Activated CD4-positive, alpha-beta T cell treated with anti-CD3 and anti-CD28 coated beads, Interleukin-2, amount 10 ng/mL, durations not matched to agents 7 days and 5 days (primary cell): Measurements from ENCODE around the gene NVL. TPM values are rescaled to one million over a fixed set of nuclear protein-coding genes. Genes with fewer than 3 reads are reported as not detected.
A peak's percentile ranks its signal among the peaks of the same experiment; 100 is the strongest.

Source experiments
- CTCF ChIA-PET: fragments of 350-600 bp; sonication (Branson Sonifier 250); formaldehyde crosslinking; loops from one replicate; lab custom pipeline; 2021; ENCODE audit warnings: antibody characterized with exemption; lab: Charles Lee
- POLR2A ChIA-PET: fragments of 350-600 bp; sonication (Branson Sonifier 250); formaldehyde crosslinking; loops from one replicate; lab custom pipeline; 2021; ENCODE audit warnings: antibody characterized with exemption; lab: Charles Lee
- DNase-seq: peaks from one replicate; pipeline ENCODE4 v3.0.0-alpha.2; 2020
- H3K27ac Mint-ChIP-seq: one replicate; pipeline ENCODE4 v1.8.0; 2021; ENCODE audit warnings: mild to moderate bottlenecking, moderate library complexity, mixed read lengths
- H3K27me3 Mint-ChIP-seq: one replicate; pipeline ENCODE4 v1.8.0; 2021; ENCODE audit warnings: mixed read lengths
- H3K36me3 Mint-ChIP-seq: one replicate; pipeline ENCODE4 v1.8.0; 2021; ENCODE audit warnings: low read depth, mixed read lengths
- H3K4me1 Mint-ChIP-seq: one replicate; pipeline ENCODE4 v1.8.0; 2021; ENCODE audit warnings: mixed read lengths
- H3K4me3 Mint-ChIP-seq: one replicate; pipeline ENCODE4 v1.8.0; 2021; ENCODE audit warnings: mild to moderate bottlenecking, moderate library complexity, mixed read lengths
- H3K9me3 Mint-ChIP-seq: one replicate; pipeline ENCODE4 v1.8.0; 2021; ENCODE audit warnings: mixed read lengths
- total RNA-seq, 2 experiments: library from RNA; stranded (reverse); gene quantifications; one replicate each; pipeline ENCODE4 v1.2.3, GENCODE V29; 2021

Gene NVL
- total RNA-seq, 2 experiments from 2014 or later, result 41.6 to 43.5 TPM

DNA sequence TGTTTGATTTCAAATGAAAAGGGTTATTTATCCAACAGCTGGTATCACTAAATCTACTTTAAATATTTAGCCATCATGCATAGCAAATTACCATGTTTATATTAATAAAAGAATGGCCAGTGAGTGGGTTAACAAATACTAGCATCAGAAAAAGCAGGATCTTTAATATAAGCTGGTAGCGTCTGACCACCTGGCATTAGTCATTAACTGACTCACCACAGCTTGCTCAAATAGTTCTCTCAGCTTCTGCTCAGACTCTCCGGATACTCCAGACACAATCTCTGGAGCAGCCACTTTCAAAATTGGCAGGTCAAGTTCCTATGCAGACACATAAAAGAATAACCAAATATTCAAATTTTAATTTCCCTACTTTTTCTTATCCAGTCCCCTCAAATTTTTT, 29.6 kb downstream of the NVL start:
- ChIA-PET CTCF (no interaction called here), POLR2A (no interaction called here)
- Mint-ChIP-seq H3K9me3 (no peaks in the 10 kb centered on the region), H3K27ac (no peak overlapping the region), H3K36me3 (peaks cover 44% of the 10 kb centered on the region), H3K4me3 (no peak overlapping the region), H3K4me1 (no peaks in the 10 kb centered on the region), H3K27me3 (no peaks in the 10 kb centered on the region)
- DNase-seq, result no peak

DNA sequence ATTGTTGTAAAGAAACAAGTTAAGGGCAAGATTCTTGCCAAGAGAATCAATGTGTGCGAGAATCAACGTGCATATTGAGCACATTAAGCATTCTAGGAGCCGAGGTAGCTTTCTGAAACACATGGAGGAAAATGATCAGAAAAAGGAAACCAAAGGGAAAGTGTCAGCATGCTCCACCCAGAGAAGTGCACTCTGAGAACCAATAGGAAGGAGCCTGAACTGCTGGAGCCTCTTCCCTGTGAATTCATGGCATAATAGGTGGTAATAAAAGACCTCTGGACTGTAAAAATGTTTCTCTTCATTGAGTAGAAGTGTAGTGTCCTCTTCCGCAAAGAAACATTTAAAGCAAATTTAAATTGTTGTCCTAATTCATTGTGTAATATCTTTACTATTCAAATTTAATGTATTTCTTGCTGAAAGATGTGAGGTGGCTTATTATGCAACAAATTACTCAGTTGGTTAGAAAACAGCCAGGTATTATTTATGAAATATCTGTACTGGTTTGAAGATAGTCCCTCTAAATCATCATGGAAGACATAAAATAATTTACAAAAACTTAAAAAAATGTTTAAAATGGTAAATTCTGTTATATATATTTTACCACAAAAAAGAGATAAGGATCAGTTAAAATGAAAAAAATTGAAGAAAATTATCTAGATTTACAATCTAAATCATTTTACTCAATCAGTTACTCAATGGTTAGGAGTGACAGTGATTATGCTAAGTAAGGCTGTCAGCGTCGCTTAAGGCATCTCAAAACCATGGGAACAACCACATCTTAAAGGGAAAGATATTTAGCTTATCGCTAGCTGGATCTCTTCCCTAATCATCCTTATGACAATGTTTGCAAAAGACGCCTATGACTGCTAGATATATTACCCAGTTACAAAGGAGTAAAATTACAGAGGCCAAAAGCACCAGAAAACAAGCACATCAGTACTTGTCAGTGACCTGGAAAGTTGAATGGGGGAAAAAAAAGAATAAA, 31.3 kb downstream of the NVL start:
- Mint-ChIP-seq H3K27ac (no peak overlapping the region), H3K36me3 (peaks cover 51% of the 10 kb centered on the region), H3K27me3 (no peaks in the 10 kb centered on the region), H3K4me1 (no peaks in the 10 kb centered on the region), H3K4me3 (no peak overlapping the region), H3K9me3 (no peaks in the 10 kb centered on the region)
- ChIA-PET POLR2A (no interaction called here), CTCF (interaction anchor here (0.6 kb wide), 1 partner anchor 15 kb away, joined by 3 read pairs; no protein-coding TSS in a partner anchor)
- no peak for DNase-seq

DNA sequence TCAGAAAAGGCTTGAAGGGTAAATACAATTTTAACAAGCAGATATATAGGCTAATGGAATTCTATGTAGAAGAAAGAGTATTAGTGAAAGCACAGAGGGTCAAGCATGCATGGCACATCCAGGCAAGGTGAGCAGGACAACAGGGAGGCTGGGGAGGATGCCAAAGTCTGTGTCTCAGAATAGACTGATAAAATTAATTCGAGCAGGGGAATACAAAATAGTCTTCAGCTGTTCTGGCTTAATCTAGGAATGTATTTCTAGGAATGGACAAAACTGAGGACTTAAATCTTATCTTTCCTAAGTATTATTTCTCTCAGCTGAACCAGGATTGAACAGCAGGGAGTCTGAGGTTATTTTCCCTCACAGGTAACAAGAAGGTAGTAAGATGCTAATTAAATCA, 35.2 kb downstream of the NVL start:
- POLR2A ChIA-PET, result no interaction called here
- Mint-ChIP-seq H3K9me3 (no peaks in the 10 kb centered on the region), H3K36me3 (peaks cover 50% of the 10 kb centered on the region), H3K27ac (no peak overlapping the region), H3K4me1 (no peaks in the 10 kb centered on the region), H3K4me3 (no peak overlapping the region), H3K27me3 (no peaks in the 10 kb centered on the region)
- DNase-seq, result no peak
- CTCF ChIA-PET, result interaction anchor here (1.6 kb wide), 1 partner anchor 14 kb away, joined by 3 read pairs; no protein-coding TSS in a partner anchor

DNA sequence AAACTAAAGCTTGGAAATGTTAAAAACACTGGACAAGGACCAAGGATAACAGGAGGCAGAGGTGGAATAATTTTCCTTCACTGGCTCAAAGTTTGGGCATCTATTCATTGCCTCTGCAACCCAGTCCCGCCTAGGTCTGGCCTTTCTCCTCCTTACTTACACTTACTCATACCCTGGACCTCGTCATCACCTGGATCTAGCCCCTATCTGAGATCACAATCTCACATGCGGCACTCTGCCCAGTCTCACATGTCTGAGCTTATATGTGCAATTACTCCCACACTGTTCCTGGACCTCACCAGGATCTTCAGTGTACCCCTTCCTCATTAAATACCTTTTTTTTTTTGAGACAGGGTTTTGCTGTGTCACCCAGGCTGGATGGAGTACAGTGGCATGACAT, 37.6 kb downstream of the NVL start:
- Mint-ChIP-seq H3K4me1 (no peaks in the 10 kb centered on the region), H3K9me3 (no peaks in the 10 kb centered on the region), H3K27ac (no peak overlapping the region), H3K4me3 (no peak overlapping the region), H3K27me3 (no peaks in the 10 kb centered on the region), H3K36me3 (peaks cover 49% of the 10 kb centered on the region)
- DNase-seq, result no peak
- POLR2A ChIA-PET, result no interaction called here
- CTCF ChIA-PET, result interaction anchor here (0.6 to 1.4 kb wide), 4 partner anchors 12 to 425 kb away, joined by 3 to 6 read pairs (median 4); no protein-coding TSS in a partner anchor

DNA sequence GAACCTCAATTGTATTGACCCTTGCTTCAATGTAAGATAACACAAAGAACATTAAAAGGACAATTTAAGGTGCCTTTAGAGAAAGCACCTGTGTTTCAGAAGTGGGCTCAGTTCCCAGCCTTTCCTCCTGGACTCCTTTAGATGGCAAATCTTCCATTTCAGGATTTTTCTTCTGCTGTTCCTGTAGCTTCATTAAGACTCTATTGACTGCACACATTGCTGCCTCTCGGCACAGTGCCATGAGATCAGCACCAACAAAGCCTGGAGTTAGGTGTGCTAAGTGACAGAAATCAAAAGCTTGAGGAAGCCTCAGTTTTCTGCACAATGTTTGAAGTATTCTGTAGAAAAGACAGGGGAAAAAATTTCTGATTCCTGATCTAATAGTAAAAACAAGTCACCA, 40.6 kb downstream of the NVL start:
- H3K27me3 Mint-ChIP-seq, result no peaks in the 10 kb centered on the region
- H3K36me3 Mint-ChIP-seq, result peaks cover 46% of the 10 kb centered on the region
- H3K27ac Mint-ChIP-seq, result no peak overlapping the region
- no peak for DNase-seq
- no peaks in the 10 kb centered on the region for H3K9me3 Mint-ChIP-seq
- H3K4me3 Mint-ChIP-seq, result no peak overlapping the region
- POLR2A ChIA-PET, result no interaction called here
- CTCF ChIA-PET, result no interaction called here
- no peaks in the 10 kb centered on the region for H3K4me1 Mint-ChIP-seq

DNA sequence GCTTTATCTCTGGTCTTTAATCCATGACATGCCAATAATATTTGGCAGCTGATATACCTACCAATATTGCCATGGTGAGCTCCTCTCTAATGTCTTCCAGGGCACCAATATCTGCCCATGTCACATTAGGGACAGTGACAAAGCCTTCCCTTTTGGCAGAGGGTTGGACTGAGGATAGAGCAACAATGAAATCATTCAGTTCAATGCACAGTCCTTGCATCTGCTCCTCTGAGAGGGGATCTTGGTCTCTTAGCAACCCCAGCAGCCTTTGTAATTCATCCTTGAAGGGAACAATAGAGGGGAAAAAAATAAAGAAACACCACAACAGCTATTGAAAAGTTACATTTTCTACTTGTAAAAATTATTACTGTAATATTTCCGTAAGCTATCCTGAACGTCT, 42.3 kb downstream of the NVL start:
- no peaks in the 10 kb centered on the region for H3K4me1 Mint-ChIP-seq
- no peaks in the 10 kb centered on the region for H3K27me3 Mint-ChIP-seq
- ChIA-PET CTCF (no interaction called here), POLR2A (interaction anchor here (0.5 kb wide), 1 partner anchor 169 kb away, joined by 3 read pairs; no protein-coding TSS in a partner anchor)
- H3K36me3 Mint-ChIP-seq, result peaks cover 44% of the 10 kb centered on the region
- no peak overlapping the region for H3K27ac Mint-ChIP-seq
- no peak for DNase-seq
- H3K9me3 Mint-ChIP-seq, result no peaks in the 10 kb centered on the region
- H3K4me3 Mint-ChIP-seq, result no peak overlapping the region

DNA sequence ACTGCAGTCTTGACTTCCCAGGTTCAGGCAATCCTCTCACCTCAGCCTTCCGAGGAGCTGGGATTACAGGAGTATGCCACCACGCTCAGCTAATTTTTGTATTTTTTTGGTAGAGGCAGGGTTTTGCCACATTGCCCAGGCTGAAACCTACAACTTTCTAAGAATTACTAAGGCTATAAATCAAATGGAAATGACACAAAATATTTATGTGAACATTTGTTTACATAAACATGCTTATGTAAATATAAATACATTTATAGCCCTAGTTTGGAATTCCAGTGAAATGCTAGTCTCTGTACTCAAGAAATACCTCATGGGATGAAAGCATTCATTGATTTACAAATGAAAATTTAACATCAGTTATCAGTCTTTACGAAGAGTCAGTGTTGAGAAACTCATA, 47.8 kb downstream of the NVL start:
- Mint-ChIP-seq H3K27ac (no peak overlapping the region), H3K9me3 (no peaks in the 10 kb centered on the region), H3K27me3 (no peaks in the 10 kb centered on the region), H3K4me3 (no peak overlapping the region), H3K4me1 (peaks cover 3% of the 10 kb centered on the region), H3K36me3 (peaks cover 35% of the 10 kb centered on the region)
- POLR2A ChIA-PET, result no interaction called here
- no peak for DNase-seq
- CTCF ChIA-PET, result no interaction called here

DNA sequence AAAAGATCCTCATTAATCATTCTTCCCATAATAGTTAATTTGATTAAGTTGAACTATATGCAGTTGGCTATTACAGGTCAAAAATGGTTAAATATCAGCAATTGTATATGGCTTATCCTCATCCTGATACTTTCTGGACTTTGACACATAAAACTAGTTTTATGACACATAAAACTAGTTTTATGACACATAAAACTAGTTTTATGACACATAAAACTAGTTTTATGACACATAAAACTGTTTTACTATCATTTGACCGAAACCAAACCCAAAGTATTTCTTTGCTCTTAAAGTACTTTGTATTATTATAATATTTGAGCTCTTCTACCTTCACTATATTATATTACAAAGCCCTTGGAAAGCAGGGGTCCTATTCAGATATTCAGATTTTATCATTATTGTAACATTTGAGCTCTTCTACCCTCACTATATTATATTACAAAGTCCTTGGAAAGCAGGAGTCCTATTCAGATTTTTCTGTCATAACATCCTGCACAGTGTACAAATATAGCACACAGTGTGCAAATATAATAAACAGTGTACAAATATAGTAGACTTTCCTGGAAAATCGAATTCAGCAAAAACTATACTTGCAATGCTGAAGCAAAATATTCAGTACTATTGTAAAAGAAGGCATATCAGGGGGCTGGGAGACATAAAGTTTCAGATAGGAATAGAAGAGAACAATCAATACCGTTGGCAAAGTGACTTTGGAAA, 53.0 kb downstream of the NVL start:
- no peak overlapping the region for H3K27ac Mint-ChIP-seq
- DNase-seq, result no peak
- H3K9me3 Mint-ChIP-seq, result no peaks in the 10 kb centered on the region
- H3K4me3 Mint-ChIP-seq, result no peak overlapping the region
- peaks cover 3% of the 10 kb centered on the region for H3K4me1 Mint-ChIP-seq
- no peaks in the 10 kb centered on the region for H3K27me3 Mint-ChIP-seq
- H3K36me3 Mint-ChIP-seq, result peaks cover 25% of the 10 kb centered on the region
- ChIA-PET POLR2A (no interaction called here), CTCF (no interaction called here)

DNA sequence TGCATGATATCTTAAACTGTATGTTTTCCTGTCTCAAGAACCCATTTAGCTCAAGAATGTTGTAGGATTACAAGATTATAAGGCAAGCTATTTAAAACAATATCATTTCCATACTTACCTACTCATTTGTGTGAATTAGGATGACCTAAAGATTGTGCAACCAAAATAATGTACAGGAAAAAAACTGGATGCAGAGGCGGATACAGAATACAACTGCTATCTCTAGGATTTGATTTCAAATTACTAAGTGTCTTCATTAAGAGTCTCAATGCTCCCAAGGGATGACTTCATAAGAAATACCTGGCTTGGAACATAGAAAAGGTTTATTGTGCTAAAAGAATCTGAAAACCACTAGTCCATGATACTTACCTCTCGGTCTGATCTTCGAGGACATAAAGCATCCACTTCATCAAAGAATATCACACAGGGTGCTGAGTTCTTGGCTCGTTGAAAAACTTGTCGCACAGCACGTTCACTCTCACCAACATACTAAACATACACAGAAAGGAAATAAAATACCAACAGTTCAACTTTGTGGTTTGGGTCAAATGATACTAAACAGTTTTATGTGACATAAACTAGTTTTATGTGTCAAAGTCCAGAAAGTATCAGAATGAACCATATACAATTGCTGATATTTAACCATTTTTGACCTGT, 54.9 kb downstream of the NVL start:
- Mint-ChIP-seq H3K9me3 (no peaks in the 10 kb centered on the region), H3K27me3 (no peaks in the 10 kb centered on the region), H3K4me1 (peaks cover 3% of the 10 kb centered on the region), H3K27ac (no peak overlapping the region), H3K4me3 (no peak overlapping the region), H3K36me3 (peaks cover 22% of the 10 kb centered on the region)
- ChIA-PET POLR2A (no interaction called here), CTCF (interaction anchor here (1.5 kb wide), 1 partner anchor 62 kb away, joined by 3 read pairs; no protein-coding TSS in a partner anchor)
- DNase-seq, result no peak

DNA sequence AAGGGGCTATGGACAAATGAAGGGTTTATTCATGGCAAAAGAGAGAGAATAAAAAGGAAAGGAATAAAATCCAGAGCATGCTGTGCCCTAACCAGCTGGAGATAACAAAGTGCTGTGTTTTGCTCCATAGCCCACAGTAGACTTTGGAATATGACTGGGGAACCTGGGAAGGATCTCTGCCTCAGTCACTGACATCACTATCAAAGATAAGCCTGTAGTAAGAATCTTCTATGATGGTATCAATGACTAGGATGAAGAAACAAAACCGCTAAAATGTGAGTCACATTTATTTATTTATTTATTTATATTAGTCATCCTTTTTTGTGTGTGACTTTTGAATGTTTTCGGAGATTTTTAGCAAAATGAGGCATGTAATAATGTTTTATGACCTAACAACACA, 56.3 kb downstream of the NVL start:
- ChIA-PET POLR2A (no interaction called here), CTCF (interaction anchor here (0.6 to 0.7 kb wide), 2 partner anchors 119 to 483 kb away, joined by 3 to 7 read pairs; no protein-coding TSS in a partner anchor)
- no peaks in the 10 kb centered on the region for H3K27me3 Mint-ChIP-seq
- H3K27ac Mint-ChIP-seq, result no peak overlapping the region
- H3K4me3 Mint-ChIP-seq, result no peak overlapping the region
- peaks cover 3% of the 10 kb centered on the region for H3K4me1 Mint-ChIP-seq
- H3K36me3 Mint-ChIP-seq, result peaks cover 28% of the 10 kb centered on the region
- DNase-seq, result no peak
- H3K9me3 Mint-ChIP-seq, result no peaks in the 10 kb centered on the region

DNA sequence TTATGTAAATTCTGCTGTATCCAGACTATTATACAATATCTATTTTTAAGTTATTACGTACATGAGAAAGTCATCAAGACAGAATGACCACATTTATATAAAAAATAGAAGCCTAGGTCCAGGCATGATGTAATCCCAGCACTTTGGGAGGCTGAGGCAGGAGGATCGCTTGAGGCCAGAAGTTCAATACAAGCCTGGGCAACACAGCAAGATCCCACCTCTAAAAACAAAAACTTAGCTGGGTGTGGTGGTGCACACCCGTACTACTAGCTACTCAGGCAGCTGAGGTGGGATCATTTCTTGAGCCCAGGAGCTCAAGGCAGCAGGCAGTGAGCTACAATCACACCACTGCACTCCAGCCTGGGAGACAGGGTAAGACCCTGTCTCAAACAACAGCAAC, 58.9 kb downstream of the NVL start:
- Mint-ChIP-seq H3K9me3 (no peaks in the 10 kb centered on the region), H3K4me1 (peaks cover 18% of the 10 kb centered on the region), H3K27ac (no peak overlapping the region), H3K4me3 (no peak overlapping the region), H3K36me3 (peaks cover 39% of the 10 kb centered on the region), H3K27me3 (no peaks in the 10 kb centered on the region)
- ChIA-PET CTCF (no interaction called here), POLR2A (no interaction called here)
- DNase-seq, result no peak

DNA sequence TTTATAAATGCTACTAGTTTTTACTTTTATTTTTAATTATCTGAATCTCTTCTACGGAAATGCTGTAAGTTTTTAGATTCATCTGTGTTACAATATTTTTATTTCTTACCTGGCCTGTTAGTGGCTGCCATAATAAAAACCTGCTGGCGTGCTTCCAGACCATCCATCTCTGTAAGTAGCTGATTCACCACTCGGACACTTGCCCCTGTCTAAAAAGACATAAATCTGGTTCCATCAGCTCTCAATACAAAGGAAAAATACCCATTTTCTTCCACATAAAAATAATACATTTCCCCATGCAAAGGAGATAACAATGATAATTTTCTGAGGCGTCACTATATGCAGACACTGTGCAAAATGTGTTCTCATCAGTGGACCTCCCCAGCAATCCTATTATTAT, 62.0 kb downstream of the NVL start:
- POLR2A ChIA-PET, result no interaction called here
- Mint-ChIP-seq H3K36me3 (peaks cover 41% of the 10 kb centered on the region), H3K27me3 (no peaks in the 10 kb centered on the region), H3K4me3 (no peak overlapping the region), H3K9me3 (peaks cover under 1% of the 10 kb centered on the region), H3K4me1 (peaks cover 36% of the 10 kb centered on the region), H3K27ac (peak overlapping the region; percentile 19)
- CTCF ChIA-PET, result interaction anchor here (0.7 to 2.3 kb wide), 5 partner anchors 19 to 204 kb away, joined by 3 to 6 read pairs (median 4); no protein-coding TSS in a partner anchor
- DNase-seq, result no peak
